ENCODE data around the gene SLC9C2. TPM values are rescaled to one million over a fixed set of nuclear protein-coding genes. Genes with fewer than 3 reads are reported as not detected.

Gene SLC9C2
- total and polyA plus RNA-seq, 2 donors (not counting 1 experiment from before 2014, with no cell fraction given): not detected

- H3K4me3 ChIP-seq (replicated peaks in 1 of 4; ENCODE audit: control extremely low read depth in 1 of 4, insufficient read depth in 1 of 4, low read depth in 3 of 4, low read length in 4 of 4): peak overlapping the region in 1 of 4 experiments; percentile 25
- H3K9me3 ChIP-seq (ENCODE audit: control insufficient read depth, insufficient read depth, low read depth, low read length): no peaks in the 10 kb centered on the region
- H3K4me1 ChIP-seq (ENCODE audit: control insufficient read depth, extremely low read depth, insufficient read depth, low read length): peaks cover 9% of the 10 kb centered on the region
- H3K27me3 ChIP-seq (ENCODE audit: control insufficient read depth, insufficient read depth, low read length): no peaks in the 10 kb centered on the region
- H2AFZ ChIP-seq (ENCODE audit: low read length): no peak overlapping the region
- H3K36me3 ChIP-seq (ENCODE audit: control insufficient read depth, insufficient read depth, low read length): no peaks in the 10 kb centered on the region
- no peak overlapping the region for H3K9ac ChIP-seq (ENCODE audit: insufficient read depth, low read length)
- peaks cover 24% of the 10 kb centered on the region for H3K79me2 ChIP-seq (ENCODE audit: control insufficient read depth, insufficient read depth, low read length)
- peak overlapping the region; percentile 46 for H3K4me2 ChIP-seq (ENCODE audit: extremely low read depth, insufficient read depth, low read length)
- TF ChIP-seq CTCF (conservative IDR thresholded peaks at IDR 0.05 in 1 of 2, IDR thresholded peaks at IDR 0.05 in 1 of 2; ENCODE audit: low read depth in 1 of 2, low read length in 2 of 2) (no peak), EZH2 (IDR thresholded peaks at IDR 0.05; ENCODE audit: low read length, missing control alignments) (no peak)
- no peak for DNase-seq (ENCODE audit: low read depth in 2 of 2)
- H3K27ac ChIP-seq (ENCODE audit: insufficient read depth, low read length): no peak overlapping the region
- no peaks in the 10 kb centered on the region for H4K20me1 ChIP-seq (ENCODE audit: control insufficient read depth, extremely low read depth, insufficient read depth, low read length)
Measured at GRCh38 chr1:173474097-173474779, 128.6 kb downstream of the SLC9C2 start.

- no peak overlapping the region for H3K9ac ChIP-seq (ENCODE audit: insufficient read depth, low read length)
- peaks cover 18% of the 10 kb centered on the region for H3K79me2 ChIP-seq (ENCODE audit: control insufficient read depth, insufficient read depth, low read length)
- peak overlapping the region in 1 of 4 experiments; percentile 25 for H3K4me3 ChIP-seq (replicated peaks in 1 of 4; ENCODE audit: control extremely low read depth in 1 of 4, insufficient read depth in 1 of 4, low read depth in 3 of 4, low read length in 4 of 4)
- no peaks in the 10 kb centered on the region for H4K20me1 ChIP-seq (ENCODE audit: control insufficient read depth, extremely low read depth, insufficient read depth, low read length)
- TF ChIP-seq CTCF (conservative IDR thresholded peaks at IDR 0.05 in 1 of 2, IDR thresholded peaks at IDR 0.05 in 1 of 2; ENCODE audit: low read depth in 1 of 2, low read length in 2 of 2) (no peak), EZH2 (IDR thresholded peaks at IDR 0.05; ENCODE audit: low read length, missing control alignments) (no peak)
- peak overlapping the region; percentile 52 for H2AFZ ChIP-seq (ENCODE audit: low read length)
- H3K4me2 ChIP-seq (ENCODE audit: extremely low read depth, insufficient read depth, low read length): peak overlapping the region; percentile 46
- H3K27ac ChIP-seq (ENCODE audit: insufficient read depth, low read length): peak overlapping the region; percentile 18
- H3K36me3 ChIP-seq (ENCODE audit: control insufficient read depth, insufficient read depth, low read length): no peaks in the 10 kb centered on the region
- H3K9me3 ChIP-seq (ENCODE audit: control insufficient read depth, insufficient read depth, low read depth, low read length): no peaks in the 10 kb centered on the region
- no peaks in the 10 kb centered on the region for H3K27me3 ChIP-seq (ENCODE audit: control insufficient read depth, insufficient read depth, low read length)
- peaks cover 8% of the 10 kb centered on the region for H3K4me1 ChIP-seq (ENCODE audit: control insufficient read depth, extremely low read depth, insufficient read depth, low read length)
- DNase-seq (ENCODE audit: low read depth in 2 of 2): peak; percentile 51 to 77
Measured at GRCh38 chr1:173473599-173474011, 129.3 kb downstream of the SLC9C2 start.

- H3K9ac ChIP-seq (ENCODE audit: insufficient read depth, low read length): no peak overlapping the region
- no peaks in the 10 kb centered on the region for H3K27me3 ChIP-seq (ENCODE audit: control insufficient read depth, insufficient read depth, low read length)
- TF ChIP-seq EZH2 (IDR thresholded peaks at IDR 0.05; ENCODE audit: low read length, missing control alignments) (no peak), CTCF (conservative IDR thresholded peaks at IDR 0.05 in 1 of 2, IDR thresholded peaks at IDR 0.05 in 1 of 2; ENCODE audit: low read depth in 1 of 2, low read length in 2 of 2) (no peak)
- H3K36me3 ChIP-seq (ENCODE audit: control insufficient read depth, insufficient read depth, low read length): no peaks in the 10 kb centered on the region
- H3K4me3 ChIP-seq (replicated peaks in 1 of 4; ENCODE audit: control extremely low read depth in 1 of 4, insufficient read depth in 1 of 4, low read depth in 3 of 4, low read length in 4 of 4): no peak overlapping the region
- H4K20me1 ChIP-seq (ENCODE audit: control insufficient read depth, extremely low read depth, insufficient read depth, low read length): no peaks in the 10 kb centered on the region
- H3K4me2 ChIP-seq (ENCODE audit: extremely low read depth, insufficient read depth, low read length): no peak overlapping the region
- no peaks in the 10 kb centered on the region for H3K9me3 ChIP-seq (ENCODE audit: control insufficient read depth, insufficient read depth, low read depth, low read length)
- H3K79me2 ChIP-seq (ENCODE audit: control insufficient read depth, insufficient read depth, low read length): peaks cover 4% of the 10 kb centered on the region
- H3K27ac ChIP-seq (ENCODE audit: insufficient read depth, low read length): no peak overlapping the region
- H3K4me1 ChIP-seq (ENCODE audit: control insufficient read depth, extremely low read depth, insufficient read depth, low read length): peaks cover 8% of the 10 kb centered on the region
- no peak for DNase-seq (ENCODE audit: low read depth in 2 of 2)
- H2AFZ ChIP-seq (ENCODE audit: low read length): no peak overlapping the region
Measured at GRCh38 chr1:173470608-173471007, 132.3 kb downstream of the SLC9C2 start.
